HG03575 (cell line): Measurements from ENCODE around the gene GRIK3.
"Not testable (repeated sequence)": the region's sequence is repeated elsewhere in the genome, so short reads cannot be mapped to it uniquely, and the experiment has no call there.

Source experiments
- ATAC-seq: cut with Tn5 transposase; IDR thresholded peaks from one replicate; pipeline ENCODE4 v1.9.1; 2021; ENCODE audit not compliant: unreplicated experiment, insufficient number of reproducible peaks, low FRiP score; ENCODE audit errors: extremely low read depth

The GRIK3 gene

DNA sequence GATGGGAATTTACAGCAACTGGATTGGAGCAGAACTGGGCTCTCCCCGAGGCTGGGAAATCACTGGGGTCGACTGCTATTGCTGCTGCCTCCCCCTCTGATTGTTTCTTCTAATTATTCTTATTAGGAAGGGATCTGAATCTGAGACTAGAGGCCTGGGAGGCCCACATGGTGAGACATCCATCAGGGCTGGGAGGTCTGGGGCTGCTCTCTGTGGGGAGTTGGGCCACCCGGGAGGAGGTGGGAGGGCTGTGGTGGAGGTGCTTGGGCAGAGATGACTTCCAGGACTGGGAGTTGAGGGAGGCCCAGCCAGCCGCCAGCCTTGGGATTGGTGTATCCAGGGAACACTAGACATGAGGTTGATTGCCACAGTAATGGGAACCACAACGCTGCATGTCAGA is 247.9 kb downstream of the GRIK3 start:
- ATAC-seq: no peak

- no peak for ATAC-seq
Measured at GRCh38 chr1:36784147-36784859, 250.0 kb downstream of the GRIK3 start.

GRCh38 chr1:36783475-36783874 is 250.8 kb downstream of the GRIK3 start:
- ATAC-seq: no peak

- ATAC-seq: no peak
Measured at GRCh38 chr1:36782785-36783184, 251.5 kb downstream of the GRIK3 start.

GRCh38 chr1:36782085-36782484 is 252.2 kb downstream of the GRIK3 start:
- no peak for ATAC-seq

- ATAC-seq: no peak
Measured at GRCh38 chr1:36781098-36781497, 253.2 kb downstream of the GRIK3 start.

DNA sequence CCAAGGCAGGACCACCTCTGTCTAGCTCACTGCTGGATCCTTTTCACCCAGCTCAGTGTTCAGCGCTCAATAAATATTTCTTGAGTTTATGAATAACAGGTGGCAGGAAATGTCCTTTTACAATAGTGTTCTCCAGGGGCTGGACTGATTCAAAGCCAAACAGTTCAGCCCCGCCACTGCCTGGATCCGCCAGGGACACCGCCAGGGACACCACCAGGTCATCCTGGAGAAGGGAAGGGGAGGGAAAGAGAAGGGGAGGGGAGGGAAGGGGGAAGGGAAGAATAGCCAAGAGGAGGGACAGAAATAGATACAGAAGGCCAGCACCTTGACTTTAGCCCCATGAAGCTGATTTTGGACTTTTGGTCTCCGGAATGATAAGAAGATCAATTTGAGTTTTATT is 255.6 kb downstream of the GRIK3 start:
- no peak for ATAC-seq

DNA sequence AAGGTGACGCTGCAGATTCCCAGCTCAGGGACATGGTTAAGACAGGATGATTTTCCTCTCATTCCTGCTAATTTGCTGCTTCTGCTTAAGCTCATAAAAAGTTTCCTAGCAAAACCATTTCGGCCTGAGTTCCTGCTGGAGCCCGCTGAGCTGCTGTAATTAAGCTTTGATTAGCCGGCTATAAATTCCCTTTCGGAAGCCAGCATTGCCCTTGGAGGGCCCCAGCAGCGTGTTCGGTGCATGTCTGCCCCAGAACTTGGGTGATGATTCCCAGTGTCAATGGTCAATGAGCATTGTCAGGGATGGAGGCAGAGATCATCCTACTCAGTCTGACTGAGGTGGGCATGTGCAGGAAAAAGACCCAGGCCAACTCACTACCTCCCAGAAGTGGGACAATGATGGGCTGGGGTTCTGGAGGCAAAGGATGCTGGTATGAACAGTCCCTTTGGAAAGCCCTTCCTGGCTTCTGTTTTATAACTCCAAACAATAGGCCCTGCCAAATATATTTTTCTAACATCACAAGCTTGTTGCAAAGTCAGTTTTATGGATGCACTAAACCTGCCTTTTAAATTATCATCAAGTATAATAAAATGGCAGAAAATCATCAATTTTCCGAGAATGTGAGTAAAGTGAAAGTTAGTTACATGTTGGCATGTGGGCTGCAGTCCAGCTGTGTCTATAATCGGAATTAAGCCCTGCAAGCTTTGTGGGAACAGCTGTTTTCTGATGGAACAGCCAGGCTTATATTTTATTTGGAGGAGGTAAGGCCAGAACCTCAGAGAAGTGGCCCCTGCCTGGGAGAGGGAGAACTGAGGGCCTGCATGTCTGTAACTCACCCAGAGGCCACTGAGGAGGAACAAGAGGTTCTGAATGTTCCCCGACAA is 257.1 kb downstream of the GRIK3 start:
- ATAC-seq: no peak

GRCh38 chr1:36776256-36776655 is 258.1 kb downstream of the GRIK3 start:
- ATAC-seq: no peak

DNA sequence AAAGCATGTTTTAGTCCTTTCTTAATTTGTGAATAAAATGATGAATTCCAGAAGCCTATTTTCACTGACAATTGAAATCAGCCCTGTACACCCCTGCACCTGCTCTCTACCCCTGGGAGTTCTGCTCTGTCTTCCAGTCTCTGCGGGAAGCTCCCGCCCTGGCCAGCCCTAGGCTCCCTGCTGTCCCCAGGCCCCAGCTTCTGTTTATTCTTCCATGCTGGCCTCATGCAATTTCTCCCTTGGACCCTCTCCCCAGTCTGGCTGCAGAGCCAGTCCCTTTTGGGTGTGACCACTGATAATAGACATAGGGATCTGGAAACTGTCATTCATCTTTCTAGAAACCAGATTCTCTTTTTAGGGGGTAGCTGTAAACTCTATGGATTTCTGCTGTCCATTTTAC is 258.6 kb downstream of the GRIK3 start:
- no peak for ATAC-seq

DNA sequence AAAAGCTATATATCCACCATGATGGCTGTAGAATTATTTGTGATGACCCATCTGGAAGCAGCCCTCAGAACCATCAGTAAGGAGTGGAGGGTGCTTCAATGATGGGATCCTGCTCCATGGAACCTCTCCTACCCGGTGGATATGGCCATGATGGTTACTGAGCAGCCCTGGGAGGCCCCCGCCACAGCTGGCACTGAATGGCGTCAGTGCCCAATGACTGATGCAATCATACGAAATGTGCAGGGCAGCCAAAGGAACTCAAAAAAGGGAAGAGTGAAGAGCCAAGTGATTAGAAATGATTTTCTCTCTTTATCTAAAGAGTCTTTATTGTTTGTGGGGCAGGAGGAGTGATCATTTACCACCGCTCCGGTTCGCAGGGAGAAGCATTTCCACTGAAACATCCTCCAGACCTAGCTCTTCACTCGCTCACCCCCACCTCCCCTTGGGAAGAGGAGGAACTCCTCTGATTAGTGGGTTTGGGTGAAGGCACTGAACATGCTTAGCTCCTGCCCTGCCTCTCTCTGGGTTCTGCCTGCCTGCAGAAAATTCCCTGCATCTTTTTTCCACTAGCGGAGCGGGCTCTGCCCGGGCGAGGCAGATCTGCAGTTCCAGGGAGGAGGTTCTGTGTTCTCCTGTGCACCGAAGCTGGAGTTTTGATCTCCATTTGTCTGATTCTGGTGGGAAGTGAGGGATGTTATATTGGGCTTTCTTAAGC is 260.3 kb downstream of the GRIK3 start:
- ATAC-seq: no peak

DNA sequence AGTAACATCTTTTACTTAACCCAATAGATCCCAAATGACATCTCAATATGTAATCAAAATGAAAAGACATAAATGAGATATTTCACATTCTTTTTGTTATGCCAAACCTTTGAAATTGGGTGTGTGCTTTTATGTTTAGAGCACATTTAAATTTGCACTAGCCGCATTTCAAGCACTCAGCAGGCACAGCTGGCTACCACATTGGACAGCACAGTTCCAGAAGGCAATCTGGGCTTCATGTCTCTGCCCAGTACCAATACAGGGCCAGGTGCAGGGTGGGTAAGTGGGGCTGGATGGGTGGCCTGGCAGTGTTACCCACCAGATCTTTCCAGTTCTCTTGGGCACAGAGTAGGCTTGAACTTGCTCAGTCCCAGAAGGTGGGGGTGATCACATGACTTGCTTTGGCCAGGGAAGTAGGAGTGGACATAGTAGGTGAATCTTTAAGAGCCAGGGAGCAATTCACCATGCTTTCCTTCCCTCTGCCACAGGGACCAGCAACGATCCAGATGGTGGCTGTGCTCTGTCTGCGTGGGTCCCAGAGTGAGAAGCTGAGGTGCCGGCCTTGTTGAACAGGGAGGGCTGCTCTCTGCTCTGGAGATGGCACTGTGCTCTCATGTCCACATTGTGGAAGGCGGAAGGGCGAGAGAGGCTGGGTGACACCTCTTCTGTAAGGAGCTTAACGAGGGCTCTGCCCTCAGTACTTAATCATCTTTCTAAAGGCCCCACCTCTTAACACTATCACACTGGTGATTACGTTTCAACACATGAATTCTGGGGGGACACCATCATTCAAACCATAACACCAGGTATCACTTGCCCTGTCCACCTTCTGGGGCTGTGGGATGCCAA is 261.4 kb downstream of the GRIK3 start:
- ATAC-seq: no peak

DNA sequence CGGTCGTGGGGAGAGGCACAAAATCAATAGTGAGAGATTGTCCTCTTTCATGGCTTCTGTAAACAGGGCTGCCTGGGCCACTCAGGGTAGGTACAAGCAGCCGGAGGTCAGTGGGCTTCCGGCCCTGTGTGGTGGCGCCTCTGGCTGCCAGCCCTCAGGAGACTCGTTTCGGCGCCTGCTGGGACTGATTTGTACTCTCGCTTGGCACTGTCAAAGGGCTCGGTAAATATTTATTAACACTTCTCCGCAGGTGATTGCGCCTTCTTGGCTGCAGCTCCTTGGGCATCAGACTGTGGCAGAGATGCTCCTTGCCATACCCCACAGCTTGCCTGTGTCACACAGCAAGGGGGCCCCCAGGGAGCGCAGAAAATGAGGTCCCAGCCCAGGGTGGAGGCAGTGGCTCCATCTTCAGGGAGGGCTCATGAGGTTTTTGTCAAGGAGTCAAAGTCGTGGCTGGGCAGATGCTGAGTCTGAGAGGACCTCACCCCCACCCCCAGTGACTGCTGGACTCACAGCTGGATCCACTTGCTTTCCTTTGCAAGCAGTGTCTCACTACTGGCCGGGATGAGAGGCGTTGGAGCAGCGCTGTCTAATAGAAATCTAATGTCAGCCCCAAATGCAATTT is 262.5 kb downstream of the GRIK3 start:
- ATAC-seq: no peak

DNA sequence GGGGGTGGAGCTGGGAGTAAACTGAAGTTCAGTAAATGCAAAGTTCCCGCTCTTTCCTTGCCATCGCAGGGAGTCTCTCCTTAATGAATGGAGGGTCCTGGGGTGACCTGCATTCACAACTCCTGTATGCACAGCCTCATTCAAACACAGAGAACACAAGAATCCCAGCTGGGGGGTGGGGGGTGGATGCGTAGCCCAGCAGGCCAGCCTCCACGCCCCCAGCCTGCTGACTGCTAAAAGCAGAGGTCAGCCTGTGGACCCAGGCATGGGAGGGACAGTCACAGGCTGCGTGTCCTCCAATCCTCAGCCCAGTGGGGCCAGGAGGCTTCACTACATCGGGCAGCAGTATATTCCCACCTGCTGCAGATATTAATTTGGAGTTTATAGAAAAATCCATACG is 263.1 kb downstream of the GRIK3 start:
- ATAC-seq: no peak

DNA sequence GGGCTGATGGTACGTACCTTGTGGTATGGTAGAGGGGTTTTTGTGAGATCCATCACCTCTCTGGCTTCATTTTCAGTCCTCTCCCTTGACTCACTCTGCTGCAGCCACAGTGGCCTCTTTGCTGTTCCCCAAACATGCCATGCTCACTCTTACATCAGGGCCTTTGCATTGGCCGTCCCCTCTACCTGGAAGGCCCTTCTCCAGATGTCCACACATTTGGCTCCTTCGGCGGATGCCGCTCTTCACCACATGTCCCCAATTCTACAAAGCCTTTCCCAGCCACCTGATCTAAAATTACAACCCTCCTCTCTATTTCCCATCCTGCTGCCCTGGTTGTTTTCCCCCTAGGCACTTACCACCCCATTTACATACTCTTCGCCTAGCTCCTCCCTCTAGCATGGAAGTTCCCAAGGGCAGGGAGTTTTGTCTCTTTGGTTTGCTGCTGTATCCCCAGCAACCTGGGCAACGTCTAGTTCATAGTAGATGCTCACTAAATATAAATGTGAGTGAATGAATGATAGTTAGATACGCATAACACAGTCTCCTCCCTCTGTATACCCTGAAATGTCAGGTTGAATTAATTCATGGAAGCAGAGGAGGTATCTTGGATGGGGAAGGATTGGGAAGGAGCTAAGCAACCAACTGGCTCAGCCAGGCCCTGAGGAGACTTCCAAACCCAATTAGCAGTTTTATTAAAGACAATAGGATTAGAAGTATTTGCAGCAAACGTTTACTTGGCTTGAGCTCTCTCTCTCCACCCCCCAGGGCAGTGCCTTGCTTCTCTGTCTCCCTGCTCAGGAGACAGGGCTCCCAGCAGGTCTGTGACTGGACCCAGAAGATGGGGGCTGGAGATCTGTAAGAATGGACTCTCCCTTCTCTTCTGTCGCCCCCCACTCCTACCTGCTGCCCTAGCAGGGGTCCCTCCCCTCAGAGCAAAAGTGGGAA is 264.2 kb downstream of the GRIK3 start:
- no peak for ATAC-seq

DNA sequence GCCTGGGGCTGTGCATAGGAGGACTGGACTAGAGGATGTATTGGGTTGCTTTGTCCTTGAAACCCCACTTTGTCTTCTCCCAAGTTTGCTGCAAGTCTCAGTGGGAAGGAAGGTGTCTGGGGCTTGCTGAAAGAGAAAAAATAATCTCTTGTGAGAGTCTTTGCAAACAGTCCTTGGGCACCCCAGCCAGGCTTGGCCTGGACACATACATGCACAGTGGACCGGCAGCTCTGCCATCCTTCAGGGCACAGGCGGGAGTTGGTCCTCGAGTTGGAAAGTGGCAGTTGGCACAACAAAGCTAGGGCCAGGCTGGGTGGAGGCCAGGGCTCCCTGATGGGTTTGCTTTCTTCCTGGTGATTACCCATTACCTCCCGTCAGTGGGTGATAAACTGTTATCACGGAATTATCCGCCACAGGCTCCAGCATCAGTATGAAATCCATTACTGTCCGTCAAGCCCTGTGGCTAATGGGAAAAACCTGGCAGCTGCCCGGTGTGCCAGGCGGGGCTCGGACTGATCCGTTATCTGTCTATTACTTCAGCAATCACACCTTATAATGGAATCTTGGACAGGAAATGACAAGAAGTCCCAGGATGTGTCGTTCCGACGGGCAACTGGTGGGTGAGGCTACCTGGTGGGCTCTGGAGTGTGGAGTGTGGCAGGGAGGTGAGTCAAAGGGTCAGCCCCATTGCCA is 265.7 kb downstream of the GRIK3 start:
- ATAC-seq: no peak

GRCh38 chr1:36767429-36767828 is 266.9 kb downstream of the GRIK3 start:
- not testable (repeated sequence) for ATAC-seq
